ENCODE results near the gene TSPAN32. TPM values are rescaled to one million over a fixed set of nuclear protein-coding genes. Genes with fewer than 3 reads are reported as not detected.

The TSPAN32 gene
- polyA plus RNA-seq, 2 of the 4 experiments (the other 2 are of a cell fraction) = not detected

GRCh38 chr11:2366733-2367132, 64.9 kb downstream of the TSPAN32 start (continued):
- no peak for TF ChIP-seq ZFP36 (IDR thresholded peaks at IDR 0.05; ENCODE audit: borderline replicate concordance, partially characterized antibody)
- no peak for TF ChIP-seq REST (IDR thresholded peaks at IDR 0.05)
- no peak for TF ChIP-seq PBX3 (IDR thresholded peaks at IDR 0.05)

DNA sequence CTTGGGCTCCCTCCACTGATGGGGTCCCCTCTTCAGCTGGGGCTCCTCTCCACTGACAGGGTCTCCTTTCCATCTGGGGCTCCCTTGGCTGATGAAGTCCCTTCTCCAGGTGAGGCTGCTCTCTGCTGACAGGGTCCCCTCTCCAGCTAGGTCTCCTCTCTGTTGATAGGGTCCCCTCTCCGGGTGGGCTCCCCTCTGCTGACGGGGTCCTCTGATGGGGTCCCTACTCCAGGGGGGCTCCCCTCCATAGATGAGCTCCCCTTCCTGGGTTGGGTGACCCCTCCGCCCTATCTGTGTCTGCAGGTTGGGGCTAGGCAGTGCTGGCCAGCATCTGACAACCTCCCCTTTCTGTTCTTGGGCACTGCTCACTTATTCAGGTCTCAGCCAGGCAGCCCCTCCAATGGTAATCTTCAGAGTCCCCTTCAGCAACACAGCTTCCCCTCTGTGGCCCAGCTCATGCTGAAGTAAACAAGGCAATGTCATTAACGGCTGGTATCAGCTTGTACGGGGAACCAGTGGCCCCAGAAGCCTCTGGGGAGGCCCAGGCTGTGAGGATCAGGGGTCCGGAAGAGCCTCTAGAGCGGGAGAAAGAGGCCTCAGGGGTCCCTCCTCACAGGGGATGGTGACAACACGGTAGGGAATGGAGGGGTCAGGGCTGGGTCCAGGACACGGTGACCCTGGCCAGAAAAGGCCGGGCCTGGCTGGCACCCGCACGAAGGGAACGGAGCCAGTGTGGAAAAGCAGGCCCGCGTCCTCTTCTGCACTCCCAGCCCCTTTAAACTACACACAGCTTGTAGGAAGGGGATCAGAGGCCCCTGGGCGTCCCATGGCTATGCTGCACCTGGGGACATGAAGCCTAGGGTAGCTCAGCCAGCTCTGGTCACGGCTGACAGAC, 65.7 kb downstream of the TSPAN32 start:
- FAIRE-seq (no peak), ATAC-seq (no peak), DNase-seq (ENCODE audit: low read depth in 1 of 2, low spot score in 1 of 2) (no peak)
- Histone ChIP-seq H3K4me3 (no peak overlapping the region), H3K4me2 (no peak overlapping the region), H3K27ac (no peak overlapping the region), H3K9me3 (no peaks in the 10 kb centered on the region), H3K4me1 (no peaks in the 10 kb centered on the region)
- 58% methylated on average over 17 of the region's 17 CpGs for WGBS (ENCODE audit: missing lambda C conversion rate)
- ChIA-PET POLR2A (interaction anchor here (2.1 kb wide), 1 partner anchor 10 kb away, joined by 10 read pairs; the partner anchor contains the start of gene CD81), CTCF (interaction anchor here (0.8 to 3.3 kb wide), 9 partner anchors 9 to 181 kb away, joined by 3 to 12 read pairs (median 4); partner anchors contain the start of genes CD81 and TSSC4)
- TF ChIP-seq SREBF2 (IDR thresholded peaks at IDR 0.05) (no peak), BCL3 (IDR thresholded peaks at IDR 0.05) (no peak), GATA3 (IDR thresholded peaks at IDR 0.05; ENCODE audit: borderline replicate concordance) (no peak), NR3C1 (IDR thresholded peaks at IDR 0.05) (no peak), TFCP2L1 (CRISPR knock-in tag; IDR thresholded peaks at IDR 0.05) (no peak), ZNF302 (CRISPR knock-in tag; IDR thresholded peaks at IDR 0.05) (no peak), USF2 (IDR thresholded peaks at IDR 0.05) (no peak), REST (IDR thresholded peaks at IDR 0.05) (no peak), ESRRA (IDR thresholded peaks at IDR 0.05; ENCODE audit: borderline replicate concordance, low read length) (no peak), EP300 (IDR thresholded peaks at IDR 0.05) (no peak), MYC (IDR thresholded peaks at IDR 0.05; ENCODE audit: borderline replicate concordance, low read length) (no peak), MAZ (IDR thresholded peaks at IDR 0.05; ENCODE audit: borderline replicate concordance, low read depth, low read length) (no peak), POLR2A (IDR thresholded peaks at IDR 0.05; ENCODE audit: low read length) (no peak), EHF (CRISPR knock-in tag; IDR thresholded peaks at IDR 0.05) (no peak), KDM5A (IDR thresholded peaks at IDR 0.05) (no peak), FOXS1 (CRISPR knock-in tag; IDR thresholded peaks at IDR 0.05) (no peak), JUN (IDR thresholded peaks at IDR 0.05) (no peak)
- TF ChIP-seq, protein P1, sequence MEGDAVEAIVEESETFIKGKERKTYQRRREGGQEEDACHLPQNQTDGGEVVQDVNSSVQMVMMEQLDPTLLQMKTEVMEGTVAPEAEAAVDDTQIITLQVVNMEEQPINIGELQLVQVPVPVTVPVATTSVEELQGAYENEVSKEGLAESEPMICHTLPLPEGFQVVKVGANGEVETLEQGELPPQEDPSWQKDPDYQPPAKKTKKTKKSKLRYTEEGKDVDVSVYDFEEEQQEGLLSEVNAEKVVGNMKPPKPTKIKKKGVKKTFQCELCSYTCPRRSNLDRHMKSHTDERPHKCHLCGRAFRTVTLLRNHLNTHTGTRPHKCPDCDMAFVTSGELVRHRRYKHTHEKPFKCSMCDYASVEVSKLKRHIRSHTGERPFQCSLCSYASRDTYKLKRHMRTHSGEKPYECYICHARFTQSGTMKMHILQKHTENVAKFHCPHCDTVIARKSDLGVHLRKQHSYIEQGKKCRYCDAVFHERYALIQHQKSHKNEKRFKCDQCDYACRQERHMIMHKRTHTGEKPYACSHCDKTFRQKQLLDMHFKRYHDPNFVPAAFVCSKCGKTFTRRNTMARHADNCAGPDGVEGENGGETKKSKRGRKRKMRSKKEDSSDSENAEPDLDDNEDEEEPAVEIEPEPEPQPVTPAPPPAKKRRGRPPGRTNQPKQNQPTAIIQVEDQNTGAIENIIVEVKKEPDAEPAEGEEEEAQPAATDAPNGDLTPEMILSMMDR (IDR thresholded peaks at IDR 0.05) = no peak
- TF ChIP-seq, protein P2, sequence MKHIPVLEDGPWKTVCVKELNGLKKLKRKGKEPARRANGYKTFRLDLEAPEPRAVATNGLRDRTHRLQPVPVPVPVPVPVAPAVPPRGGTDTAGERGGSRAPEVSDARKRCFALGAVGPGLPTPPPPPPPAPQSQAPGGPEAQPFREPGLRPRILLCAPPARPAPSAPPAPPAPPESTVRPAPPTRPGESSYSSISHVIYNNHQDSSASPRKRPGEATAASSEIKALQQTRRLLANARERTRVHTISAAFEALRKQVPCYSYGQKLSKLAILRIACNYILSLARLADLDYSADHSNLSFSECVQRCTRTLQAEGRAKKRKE (CRISPR knock-in tag; IDR thresholded peaks at IDR 0.05; ENCODE audit: low read depth) = no peak

Data from A549 (cell line).